ENCODE measurements around the gene MANSC1.
"Not testable (repeated sequence)": the region's sequence is repeated elsewhere in the genome, so short reads cannot be mapped to it uniquely, and the experiment has no call there.

Gene MANSC1

DNA sequence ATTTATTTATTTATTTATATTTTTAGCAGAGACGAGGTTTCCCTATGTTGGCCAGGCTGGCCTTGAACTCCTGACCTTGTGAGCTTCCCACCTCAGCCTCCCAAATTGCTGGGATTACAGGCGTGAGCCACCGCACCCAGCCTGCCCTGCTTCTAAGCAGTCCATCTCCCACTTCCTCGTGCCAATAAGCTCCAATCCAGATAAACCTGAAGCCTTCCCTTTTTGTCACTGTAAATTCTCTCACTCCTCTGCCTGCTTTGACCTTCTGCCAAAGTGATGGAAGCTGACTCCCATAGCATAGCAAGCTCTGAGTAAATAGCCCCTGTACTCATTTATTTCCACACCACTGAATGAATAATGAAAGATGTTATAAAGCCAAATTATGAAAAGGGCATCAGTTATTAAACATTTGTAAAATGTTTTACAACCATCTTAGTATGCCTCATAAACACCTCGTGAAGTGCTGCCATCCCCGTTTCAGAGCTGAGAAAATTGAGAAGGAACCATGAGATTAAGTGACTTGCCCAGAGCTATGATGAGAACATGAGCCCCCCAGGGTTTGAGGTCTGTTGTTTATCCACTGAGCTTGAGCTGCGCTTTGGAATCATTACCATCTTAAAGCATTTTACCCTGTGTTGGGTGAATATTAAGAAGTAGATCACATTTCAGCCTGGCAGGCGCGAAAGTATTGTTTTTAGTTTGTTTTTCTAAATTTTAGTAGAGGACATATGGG is 30.4 kb downstream of the MANSC1 start:
- DNase-seq = no peak

DNA sequence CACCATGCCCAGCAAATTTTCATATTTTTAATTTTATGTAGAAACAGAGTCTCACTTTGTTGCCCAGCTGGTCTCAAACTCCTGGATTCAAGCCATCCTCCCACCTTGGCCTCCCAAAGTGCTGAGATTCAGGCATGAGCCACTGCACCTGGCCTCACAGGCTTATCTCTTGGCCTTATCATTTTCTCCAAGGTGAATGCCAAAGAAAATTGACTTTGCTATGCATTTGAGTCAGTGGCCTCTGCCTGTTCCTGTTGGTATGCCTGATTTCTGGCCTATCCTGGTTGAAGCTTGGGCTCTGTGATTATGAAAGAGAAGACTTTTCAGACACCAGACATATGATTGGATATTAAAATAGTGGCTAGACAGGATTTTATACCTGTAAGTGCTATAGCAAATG is 34.2 kb downstream of the MANSC1 start:
- no peak for DNase-seq

DNA sequence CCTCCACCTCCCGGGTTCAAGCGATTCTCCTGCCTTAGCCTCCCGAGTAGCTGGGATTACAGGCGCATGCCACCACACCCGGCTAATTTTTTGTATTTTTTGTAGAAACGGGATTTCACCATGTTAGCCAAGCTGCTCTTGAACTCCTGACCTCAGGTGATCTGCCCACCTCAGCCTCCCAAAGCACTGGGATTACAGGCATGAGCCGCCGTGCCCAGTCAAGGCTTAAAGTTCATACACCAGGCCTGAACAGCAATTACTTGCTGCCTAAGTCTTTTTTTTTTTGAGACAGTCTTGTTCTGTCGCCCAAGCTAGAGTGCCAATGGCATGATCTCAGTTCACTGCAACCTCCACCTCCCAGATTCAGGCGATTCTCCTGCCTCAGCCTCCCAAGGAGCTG is 39.3 kb downstream of the MANSC1 start:
- not testable (repeated sequence) for DNase-seq

DNA sequence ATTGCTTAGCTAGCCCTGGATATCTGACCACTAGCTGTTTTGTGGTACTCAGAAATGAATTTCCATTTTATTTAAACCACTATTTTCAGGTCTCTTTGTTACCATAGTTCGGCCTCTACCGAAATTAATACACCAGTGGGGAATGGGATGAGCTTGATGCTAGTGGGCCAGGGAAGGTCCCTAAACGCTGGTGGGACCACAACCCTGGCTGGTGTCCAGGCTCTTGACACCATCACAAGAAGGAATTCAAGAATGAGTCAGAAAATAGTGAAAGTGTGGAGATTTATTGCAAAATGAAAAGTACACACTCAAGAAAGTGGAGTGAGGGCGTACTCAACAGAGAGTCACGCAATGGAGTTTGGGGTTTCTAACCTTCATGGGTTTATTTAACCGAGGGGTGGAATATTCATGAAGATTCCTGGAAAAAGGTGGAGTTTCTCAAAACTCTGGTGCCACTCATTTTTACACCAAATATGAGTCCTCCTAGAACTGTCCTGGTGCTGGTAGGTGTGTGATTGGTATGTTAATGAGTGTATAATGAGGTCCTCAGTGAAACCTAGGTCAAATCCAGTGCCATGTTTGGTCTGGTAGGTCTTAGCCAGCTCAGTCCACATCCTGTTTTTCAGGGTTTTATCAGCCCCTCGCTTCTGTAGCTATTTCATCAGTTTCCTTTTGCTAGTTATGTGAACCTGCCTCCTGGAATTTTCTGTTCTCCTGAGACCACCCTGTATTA is 44.3 kb downstream of the MANSC1 start:
- DNase-seq = no peak

- no peak for DNase-seq
Measured at GRCh38 chr12:12302976-12303375, 47.1 kb downstream of the MANSC1 start.

- DNase-seq = no peak
Measured at GRCh38 chr12:12301122-12301521, 48.9 kb downstream of the MANSC1 start.

GRCh38 chr12:12297201-12297830 is 52.7 kb downstream of the MANSC1 start:
- DNase-seq = no peak

- no peak for DNase-seq
Measured at GRCh38 chr12:12294215-12295005, 55.6 kb downstream of the MANSC1 start.

GRCh38 chr12:12290206-12290605 is 59.8 kb downstream of the MANSC1 start:
- no peak for DNase-seq

DNA sequence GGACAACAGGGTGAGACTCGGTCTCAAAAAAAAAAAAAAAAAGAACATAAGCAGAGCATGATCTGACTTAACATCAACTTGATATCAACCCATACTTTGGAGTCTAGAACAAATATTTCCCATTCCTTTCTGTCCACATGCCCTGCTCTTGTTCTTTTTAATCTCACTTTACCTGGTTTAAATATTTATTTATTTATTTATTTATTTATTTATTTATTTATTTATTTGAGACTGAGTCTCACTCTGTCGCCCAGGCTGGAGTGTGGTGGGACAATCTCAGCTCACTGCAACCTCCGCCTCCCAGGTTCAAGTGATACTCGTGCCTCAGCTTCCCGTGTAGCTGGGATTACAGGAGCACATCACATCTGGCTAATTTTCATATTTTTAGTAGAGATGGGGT is 63.6 kb downstream of the MANSC1 start:
- no peak for DNase-seq

GRCh38 chr12:12282761-12283425 is 67.1 kb downstream of the MANSC1 start:
- no peak for DNase-seq

DNA sequence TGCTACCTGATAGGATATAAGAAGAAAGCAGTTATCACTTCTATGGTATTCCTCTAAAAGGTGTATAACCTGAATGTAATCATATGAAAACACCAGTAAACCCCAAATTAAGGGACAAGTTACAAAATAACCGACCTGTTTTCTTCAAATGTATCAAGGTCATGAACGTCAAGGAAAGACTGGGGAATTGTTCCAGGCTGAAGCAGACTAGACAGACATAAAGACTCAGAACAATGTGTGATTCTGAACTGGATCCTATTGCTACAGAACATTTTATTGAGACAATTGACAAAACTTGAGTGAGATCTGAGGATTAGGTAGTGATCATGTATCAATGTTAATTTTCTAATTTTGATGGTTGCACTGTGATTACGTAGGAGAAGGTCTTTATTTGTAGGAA is 67.8 kb downstream of the MANSC1 start:
- no peak for DNase-seq

- DNase-seq = no peak
Measured at GRCh38 chr12:12281134-12281533, 68.9 kb downstream of the MANSC1 start.

DNA sequence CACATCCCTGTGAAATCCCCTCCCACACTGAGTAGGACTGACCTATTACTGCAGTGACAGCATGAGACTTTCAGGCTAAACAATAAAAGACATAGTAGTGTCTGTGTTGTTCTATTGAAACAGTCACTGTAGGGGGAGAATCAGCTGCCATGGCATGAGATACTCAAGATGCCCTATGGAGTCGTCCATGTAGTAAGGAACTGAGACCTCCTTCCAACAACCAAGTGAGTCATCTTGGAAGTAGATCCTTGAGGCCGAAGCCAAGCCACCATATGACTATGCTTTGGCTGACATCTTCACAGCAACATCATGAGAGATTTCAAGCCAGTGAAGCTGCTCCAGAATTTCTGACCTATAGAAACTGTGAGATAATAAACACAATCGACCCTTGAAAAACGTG is 71.1 kb downstream of the MANSC1 start:
- DNase-seq = no peak

Measured in activated effector memory CD4-positive, alpha-beta T cell treated with Interleukin-2 at 50 U/mL for 16 hours (primary cell).